DOHH2 (cell line): Measurements from ENCODE around the gene F11R.

Experiments
- H3F3A ChIP-seq: fragments of 200-600 bp; sonication (generic), shearing (Covaris generic); 2 replicates; pipeline ENCODE4 v1.6.0; 2016; ENCODE audit warnings: antibody characterized with exemption, mild to moderate bottlenecking; ENCODE audit not compliant: control insufficient read depth, insufficient read depth
- H3K27ac ChIP-seq: fragments of 200-600 bp; sonication (generic); 2 replicates; pipeline ENCODE4 v1.5.1; 2014; ENCODE audit warnings: low read depth, mild to moderate bottlenecking, low read length, moderate library complexity
- H3K27me3 ChIP-seq: fragments of 200-600 bp; sonication (generic); 2 replicates; pipeline ENCODE4 v1.6.1; 2014; ENCODE audit warnings: mild to moderate bottlenecking, low read length, mixed read lengths; ENCODE audit not compliant: control insufficient read depth
- H3K36me3 ChIP-seq: fragments of 200-600 bp; sonication (generic); 2 replicates; pipeline ENCODE4 v1.6.1; 2014; ENCODE audit warnings: mild to moderate bottlenecking, low read length, moderate library complexity, mixed read lengths; ENCODE audit not compliant: control insufficient read depth
- H3K4me1 ChIP-seq: fragments of 200-600 bp; sonication (generic); 2 replicates; pipeline ENCODE4 v1.6.1; 2014; ENCODE audit warnings: mild to moderate bottlenecking, low read length, mixed read lengths; ENCODE audit not compliant: control insufficient read depth
- H3K4me2 ChIP-seq: fragments of 200-600 bp; sonication (generic); 2 replicates; pipeline ENCODE4 v1.6.0; 2014; ENCODE audit warnings: mild to moderate bottlenecking, low read length, moderate library complexity
- H3K4me3 ChIP-seq: fragments of 200-600 bp; sonication (generic); 2 replicates; pipeline ENCODE4 v1.5.1; 2014; ENCODE audit warnings: mild to moderate bottlenecking, low read length, mixed read lengths
- H3K79me2 ChIP-seq: fragments of 200-600 bp; sonication (generic); 2 replicates; pipeline ENCODE4 v1.6.1; 2014; ENCODE audit warnings: mild to moderate bottlenecking, low read length, mixed read lengths; ENCODE audit not compliant: control insufficient read depth
- H3K9me2 ChIP-seq: fragments of 200-600 bp; sonication (generic); replicated peaks from 2 replicates; pipeline ENCODE4 v1.6.1; 2014; ENCODE audit warnings: mild to moderate bottlenecking, low read length, mixed read lengths; ENCODE audit not compliant: control insufficient read depth
- H3K9me3 ChIP-seq: fragments of 200-600 bp; sonication (generic); 2 replicates; pipeline ENCODE4 v1.6.1; 2014; ENCODE audit warnings: antibody characterized with exemption, low read length, mixed read lengths; ENCODE audit not compliant: control insufficient read depth, insufficient read depth
- H4K20me1 ChIP-seq: fragments of 200-600 bp; sonication (generic); 2 replicates; pipeline ENCODE4 v1.6.0; 2014; ENCODE audit warnings: low read depth, mild to moderate bottlenecking, antibody characterized with exemption, low read length, moderate library complexity; ENCODE audit not compliant: control insufficient read depth, insufficient read depth
- EZH2phosphoT487 ChIP-seq: fragments of 200-600 bp; sonication (generic); IDR thresholded peaks from 2 replicates; pipeline ENCODE4 v1.6.1; 2017; ENCODE audit warnings: borderline replicate concordance, mild to moderate bottlenecking, antibody characterized with exemption, low read length, moderate library complexity, mixed read lengths
- TF ChIP-seq, protein P1 (sequence below): fragments of 200-600 bp; sonication (generic); IDR thresholded peaks from one replicate; pipeline ENCODE4 v1.5.1; 2014; ENCODE audit warnings: antibody characterized with exemption, mild to moderate bottlenecking, low read depth, low read length; ENCODE audit not compliant: poor library complexity, severe bottlenecking

F11R gene

DNA sequence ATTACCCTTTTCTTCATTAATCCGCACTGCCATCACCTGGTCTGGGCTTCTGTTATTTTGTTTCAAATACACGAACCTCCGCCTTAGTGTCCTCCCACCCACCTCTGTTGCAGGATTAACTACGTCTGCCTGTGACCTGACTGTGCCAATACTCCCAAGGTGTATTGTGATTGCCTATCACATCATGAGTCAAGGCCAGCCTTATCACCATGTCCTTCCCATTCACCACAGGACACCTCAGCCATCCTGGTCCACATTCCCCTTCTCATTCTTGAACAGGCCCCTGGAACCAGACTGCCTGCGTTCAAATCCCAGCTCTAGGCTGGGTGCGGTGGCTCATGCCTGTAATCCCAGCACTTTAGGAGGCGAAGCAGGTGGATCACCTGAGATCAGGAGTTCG lies 14.4 kb downstream of the F11R start:
- 0 out of 2 replicates have a peak, but pooled peaks cover 2% of the 10 kb centered on the region for H3K79me2 ChIP-seq
- H3K27ac ChIP-seq = no peak overlapping the region
- H3F3A ChIP-seq = 0 out of 2 replicates have a peak, but pooled peaks cover 3% of the 10 kb centered on the region
- no peaks in the 10 kb centered on the region for H4K20me1 ChIP-seq
- no peaks in the 10 kb centered on the region for H3K4me1 ChIP-seq
- H3K36me3 ChIP-seq = no peaks in the 10 kb centered on the region
- no peaks in the 10 kb centered on the region for H3K27me3 ChIP-seq
- no peaks in the 10 kb centered on the region for H3K9me2 ChIP-seq
- TF ChIP-seq, protein P1, sequence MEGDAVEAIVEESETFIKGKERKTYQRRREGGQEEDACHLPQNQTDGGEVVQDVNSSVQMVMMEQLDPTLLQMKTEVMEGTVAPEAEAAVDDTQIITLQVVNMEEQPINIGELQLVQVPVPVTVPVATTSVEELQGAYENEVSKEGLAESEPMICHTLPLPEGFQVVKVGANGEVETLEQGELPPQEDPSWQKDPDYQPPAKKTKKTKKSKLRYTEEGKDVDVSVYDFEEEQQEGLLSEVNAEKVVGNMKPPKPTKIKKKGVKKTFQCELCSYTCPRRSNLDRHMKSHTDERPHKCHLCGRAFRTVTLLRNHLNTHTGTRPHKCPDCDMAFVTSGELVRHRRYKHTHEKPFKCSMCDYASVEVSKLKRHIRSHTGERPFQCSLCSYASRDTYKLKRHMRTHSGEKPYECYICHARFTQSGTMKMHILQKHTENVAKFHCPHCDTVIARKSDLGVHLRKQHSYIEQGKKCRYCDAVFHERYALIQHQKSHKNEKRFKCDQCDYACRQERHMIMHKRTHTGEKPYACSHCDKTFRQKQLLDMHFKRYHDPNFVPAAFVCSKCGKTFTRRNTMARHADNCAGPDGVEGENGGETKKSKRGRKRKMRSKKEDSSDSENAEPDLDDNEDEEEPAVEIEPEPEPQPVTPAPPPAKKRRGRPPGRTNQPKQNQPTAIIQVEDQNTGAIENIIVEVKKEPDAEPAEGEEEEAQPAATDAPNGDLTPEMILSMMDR = no peak
- TF ChIP-seq EZH2phosphoT487 = no peak
- H3K4me2 ChIP-seq = no peak overlapping the region
- H3K9me3 ChIP-seq = no peaks in the 10 kb centered on the region
- no peak overlapping the region for H3K4me3 ChIP-seq

DNA sequence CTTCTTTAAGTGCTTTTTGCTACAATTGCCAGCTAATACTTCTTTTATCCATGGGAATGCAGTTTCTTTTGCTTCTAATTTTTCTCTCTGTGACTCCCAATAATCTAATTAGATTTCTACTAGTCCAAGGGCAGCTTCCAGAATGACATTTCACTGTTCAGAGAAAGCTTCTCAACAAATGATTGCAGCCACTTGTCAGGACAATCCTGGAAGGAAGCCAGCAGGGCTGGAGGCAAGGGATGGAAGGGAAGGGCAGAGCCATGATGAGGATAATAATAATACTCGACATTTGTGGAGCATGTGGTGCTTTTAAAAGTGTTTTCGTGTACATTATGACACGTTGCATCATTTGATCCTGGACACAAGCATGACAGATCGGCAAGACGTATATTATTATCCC lies 19.4 kb downstream of the F11R start:
- Histone ChIP-seq H3K27me3 (no peaks in the 10 kb centered on the region), H3K4me3 (no peak overlapping the region), H3K4me1 (no peaks in the 10 kb centered on the region), H3K9me2 (no peaks in the 10 kb centered on the region), H3K4me2 (no peak overlapping the region), H3K27ac (no peak overlapping the region), H4K20me1 (no peaks in the 10 kb centered on the region; the same call in 1 of the 2 replicates), H3K9me3 (no peaks in the 10 kb centered on the region), H3K36me3 (peaks cover 5% of the 10 kb centered on the region; the same call in 1 of the 2 replicates), H3K79me2 (no peaks in the 10 kb centered on the region), H3F3A (no peaks in the 10 kb centered on the region)
- TF ChIP-seq EZH2phosphoT487 = no peak
- TF ChIP-seq, protein P1 = no peak

DNA sequence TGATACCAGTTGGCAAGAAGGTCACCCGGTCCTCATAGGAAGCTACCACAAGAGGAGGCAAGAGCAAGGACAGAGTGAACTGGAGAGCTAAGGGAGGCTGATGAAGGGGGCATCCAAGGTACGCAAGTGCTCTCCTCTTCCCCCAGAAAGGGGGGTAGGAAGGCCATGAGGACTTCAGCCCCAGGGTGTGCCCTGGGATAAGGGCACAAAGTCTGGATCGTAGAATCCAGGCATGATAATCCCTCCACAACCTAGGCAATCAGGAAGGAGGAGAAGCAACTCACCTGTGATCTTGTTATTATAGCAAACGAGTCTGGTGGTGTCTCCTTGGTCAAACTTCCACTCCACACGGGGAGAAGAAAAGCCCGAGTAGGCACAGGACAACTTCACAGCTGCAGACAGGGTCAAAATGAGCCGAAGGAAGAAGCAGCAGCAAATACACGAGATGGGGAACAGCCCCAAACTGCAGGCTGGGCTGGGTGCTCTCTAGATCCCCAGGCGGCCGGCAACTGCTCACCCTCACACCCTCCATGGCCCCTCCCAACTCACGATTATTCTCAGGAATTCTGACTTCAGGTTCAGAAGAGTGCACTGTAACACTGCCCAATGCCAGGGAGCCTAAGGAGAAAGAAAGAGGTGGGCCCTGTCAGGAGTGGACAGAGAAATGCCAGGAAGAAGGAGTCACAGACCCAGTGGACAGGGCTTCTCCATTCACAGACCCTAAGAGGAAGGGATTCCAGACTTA lies 20.0 kb downstream of the F11R start:
- no peak for TF ChIP-seq EZH2phosphoT487
- TF ChIP-seq, protein P1 = no peak
- Histone ChIP-seq H3K4me2 (no peak overlapping the region), H3K9me2 (no peaks in the 10 kb centered on the region), H3K4me3 (no peak overlapping the region), H3K27me3 (no peaks in the 10 kb centered on the region), H4K20me1 (no peaks in the 10 kb centered on the region; the same call in 1 of the 2 replicates), H3K27ac (no peak overlapping the region), H3F3A (no peaks in the 10 kb centered on the region), H3K36me3 (peaks cover 5% of the 10 kb centered on the region; the same call in 1 of the 2 replicates), H3K4me1 (no peaks in the 10 kb centered on the region), H3K79me2 (no peaks in the 10 kb centered on the region), H3K9me3 (no peaks in the 10 kb centered on the region)
